ENCODE data around the gene PACRG. TPM values are rescaled to one million over a fixed set of nuclear protein-coding genes. Genes with fewer than 3 reads are reported as not detected.

The PACRG gene
- total and polyA plus RNA-seq, 2 experiments from 2014 or later, result 0.17 to 0.68 TPM

DNA sequence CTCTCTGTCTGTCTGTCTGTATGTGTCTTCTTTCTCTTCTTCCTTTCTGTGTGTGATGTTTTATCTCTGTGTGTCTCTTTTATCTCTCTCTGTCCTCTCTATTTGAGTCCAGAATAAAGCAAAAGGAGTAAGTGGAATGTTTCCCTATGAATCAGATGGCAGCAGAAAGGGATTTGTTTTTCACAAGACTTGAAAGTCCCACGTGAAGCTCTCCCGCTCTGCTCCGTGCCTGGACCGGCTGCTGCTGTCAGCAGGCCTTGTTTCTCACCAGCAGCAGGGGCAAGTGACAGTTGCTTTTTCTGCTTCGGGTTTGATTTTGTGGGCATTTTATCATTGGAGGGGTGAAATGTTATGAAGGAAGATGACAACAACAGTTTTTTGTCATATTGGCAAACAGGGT lies 212.7 kb downstream of the PACRG start (continued):
- TF ChIP-seq, protein P1, sequence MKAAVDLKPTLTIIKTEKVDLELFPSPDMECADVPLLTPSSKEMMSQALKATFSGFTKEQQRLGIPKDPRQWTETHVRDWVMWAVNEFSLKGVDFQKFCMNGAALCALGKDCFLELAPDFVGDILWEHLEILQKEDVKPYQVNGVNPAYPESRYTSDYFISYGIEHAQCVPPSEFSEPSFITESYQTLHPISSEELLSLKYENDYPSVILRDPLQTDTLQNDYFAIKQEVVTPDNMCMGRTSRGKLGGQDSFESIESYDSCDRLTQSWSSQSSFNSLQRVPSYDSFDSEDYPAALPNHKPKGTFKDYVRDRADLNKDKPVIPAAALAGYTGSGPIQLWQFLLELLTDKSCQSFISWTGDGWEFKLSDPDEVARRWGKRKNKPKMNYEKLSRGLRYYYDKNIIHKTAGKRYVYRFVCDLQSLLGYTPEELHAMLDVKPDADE (IDR thresholded peaks at IDR 0.05), result no peak
- TF ChIP-seq STAT1 (IDR thresholded peaks at IDR 0.05; ENCODE audit: unreplicated experiment), result no peak
- TF ChIP-seq, protein P2, sequence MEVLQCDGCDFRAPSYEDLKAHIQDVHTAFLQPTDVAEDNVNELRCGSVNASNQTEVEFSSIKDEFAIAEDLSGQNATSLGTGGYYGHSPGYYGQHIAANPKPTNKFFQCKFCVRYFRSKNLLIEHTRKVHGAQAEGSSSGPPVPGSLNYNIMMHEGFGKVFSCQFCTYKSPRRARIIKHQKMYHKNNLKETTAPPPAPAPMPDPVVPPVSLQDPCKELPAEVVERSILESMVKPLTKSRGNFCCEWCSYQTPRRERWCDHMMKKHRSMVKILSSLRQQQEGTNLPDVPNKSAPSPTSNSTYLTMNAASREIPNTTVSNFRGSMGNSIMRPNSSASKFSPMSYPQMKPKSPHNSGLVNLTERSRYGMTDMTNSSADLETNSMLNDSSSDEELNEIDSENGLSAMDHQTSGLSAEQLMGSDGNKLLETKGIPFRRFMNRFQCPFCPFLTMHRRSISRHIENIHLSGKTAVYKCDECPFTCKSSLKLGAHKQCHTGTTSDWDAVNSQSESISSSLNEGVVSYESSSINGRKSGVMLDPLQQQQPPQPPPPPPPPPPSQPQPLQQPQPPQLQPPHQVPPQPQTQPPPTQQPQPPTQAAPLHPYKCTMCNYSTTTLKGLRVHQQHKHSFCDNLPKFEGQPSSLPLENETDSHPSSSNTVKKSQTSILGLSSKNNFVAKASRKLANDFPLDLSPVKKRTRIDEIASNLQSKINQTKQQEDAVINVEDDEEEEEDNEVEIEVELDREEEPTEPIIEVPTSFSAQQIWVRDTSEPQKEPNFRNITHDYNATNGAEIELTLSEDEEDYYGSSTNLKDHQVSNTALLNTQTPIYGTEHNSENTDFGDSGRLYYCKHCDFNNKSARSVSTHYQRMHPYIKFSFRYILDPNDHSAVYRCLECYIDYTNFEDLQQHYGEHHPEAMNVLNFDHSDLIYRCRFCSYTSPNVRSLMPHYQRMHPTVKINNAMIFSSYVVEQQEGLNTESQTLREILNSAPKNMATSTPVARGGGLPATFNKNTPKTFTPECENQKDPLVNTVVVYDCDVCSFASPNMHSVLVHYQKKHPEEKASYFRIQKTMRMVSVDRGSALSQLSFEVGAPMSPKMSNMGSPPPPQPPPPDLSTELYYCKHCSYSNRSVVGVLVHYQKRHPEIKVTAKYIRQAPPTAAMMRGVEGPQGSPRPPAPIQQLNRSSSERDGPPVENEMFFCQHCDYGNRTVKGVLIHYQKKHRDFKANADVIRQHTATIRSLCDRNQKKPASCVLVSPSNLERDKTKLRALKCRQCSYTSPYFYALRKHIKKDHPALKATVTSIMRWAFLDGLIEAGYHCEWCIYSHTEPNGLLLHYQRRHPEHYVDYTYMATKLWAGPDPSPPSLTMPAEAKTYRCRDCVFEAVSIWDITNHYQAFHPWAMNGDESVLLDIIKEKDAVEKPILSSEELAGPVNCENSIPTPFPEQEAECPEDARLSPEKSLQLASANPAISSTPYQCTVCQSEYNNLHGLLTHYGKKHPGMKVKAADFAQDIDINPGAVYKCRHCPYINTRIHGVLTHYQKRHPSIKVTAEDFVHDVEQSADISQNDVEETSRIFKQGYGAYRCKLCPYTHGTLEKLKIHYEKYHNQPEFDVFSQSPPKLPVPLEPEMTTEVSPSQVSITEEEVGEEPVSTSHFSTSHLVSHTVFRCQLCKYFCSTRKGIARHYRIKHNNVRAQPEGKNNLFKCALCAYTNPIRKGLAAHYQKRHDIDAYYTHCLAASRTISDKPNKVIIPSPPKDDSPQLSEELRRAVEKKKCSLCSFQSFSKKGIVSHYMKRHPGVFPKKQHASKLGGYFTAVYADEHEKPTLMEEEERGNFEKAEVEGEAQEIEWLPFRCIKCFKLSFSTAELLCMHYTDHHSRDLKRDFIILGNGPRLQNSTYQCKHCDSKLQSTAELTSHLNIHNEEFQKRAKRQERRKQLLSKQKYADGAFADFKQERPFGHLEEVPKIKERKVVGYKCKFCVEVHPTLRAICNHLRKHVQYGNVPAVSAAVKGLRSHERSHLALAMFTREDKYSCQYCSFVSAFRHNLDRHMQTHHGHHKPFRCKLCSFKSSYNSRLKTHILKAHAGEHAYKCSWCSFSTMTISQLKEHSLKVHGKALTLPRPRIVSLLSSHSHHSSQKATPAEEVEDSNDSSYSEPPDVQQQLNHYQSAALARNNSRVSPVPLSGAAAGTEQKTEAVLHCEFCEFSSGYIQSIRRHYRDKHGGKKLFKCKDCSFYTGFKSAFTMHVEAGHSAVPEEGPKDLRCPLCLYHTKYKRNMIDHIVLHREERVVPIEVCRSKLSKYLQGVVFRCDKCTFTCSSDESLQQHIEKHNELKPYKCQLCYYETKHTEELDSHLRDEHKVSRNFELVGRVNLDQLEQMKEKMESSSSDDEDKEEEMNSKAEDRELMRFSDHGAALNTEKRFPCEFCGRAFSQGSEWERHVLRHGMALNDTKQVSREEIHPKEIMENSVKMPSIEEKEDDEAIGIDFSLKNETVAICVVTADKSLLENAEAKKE (CRISPR knock-in tag; IDR thresholded peaks at IDR 0.05), result no peak

DNA sequence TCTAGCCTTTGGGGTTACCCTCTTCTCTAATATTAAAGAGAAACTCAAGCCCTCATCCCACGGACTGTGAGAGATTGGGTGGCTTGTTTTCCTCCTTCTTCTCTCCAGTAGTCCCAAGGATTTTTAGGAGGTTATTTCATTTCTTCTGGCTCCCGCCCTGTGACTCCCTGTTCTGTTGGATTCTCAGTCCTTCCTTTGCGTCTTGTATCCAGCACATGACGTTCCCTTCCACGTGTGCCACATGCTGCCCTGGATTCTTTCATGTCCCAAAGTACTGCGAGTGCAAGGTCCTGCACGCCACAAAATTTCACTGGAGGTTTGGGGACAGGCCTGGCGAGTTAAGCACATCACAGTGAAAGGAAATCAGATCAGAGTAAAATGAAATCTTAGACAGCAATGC lies 213.4 kb downstream of the PACRG start:
- H2AFZ ChIP-seq, result peak overlapping the region; percentile 75
- no peaks in the 10 kb centered on the region for H3K36me3 ChIP-seq (ENCODE audit: insufficient read depth)
- no peak for ATAC-seq
- 0 out of 2 replicates have a peak, but pooled peaks cover 3% of the 10 kb centered on the region for H3K4me1 ChIP-seq (ENCODE audit: insufficient read depth)
- H3K4me3 Mint-ChIP-seq, result no peak overlapping the region
- H3K27me3 Mint-ChIP-seq (ENCODE audit: insufficient read depth, low read depth, poor library complexity), result no peaks in the 10 kb centered on the region
- H3K27ac ChIP-seq (ENCODE audit: low read depth), result no peak overlapping the region
- H3K79me2 ChIP-seq (replicated peaks; ENCODE audit: insufficient read depth), result no peaks in the 10 kb centered on the region
- DNase-seq (ENCODE audit: low spot score), result no peak
- no peak overlapping the region for H3K4me2 ChIP-seq
- no peaks in the 10 kb centered on the region for H3F3A ChIP-seq (replicated peaks; ENCODE audit: low read depth)
- no peaks in the 10 kb centered on the region for H3K9me2 ChIP-seq (ENCODE audit: insufficient read depth)
- no peaks in the 10 kb centered on the region for H4K20me1 ChIP-seq (replicated peaks; ENCODE audit: insufficient read depth)
- H3K9me3 Mint-ChIP-seq, result no peaks in the 10 kb centered on the region
- TF ChIP-seq NANOG (IDR thresholded peaks at IDR 0.05; ENCODE audit: borderline replicate concordance) (no peak), CREB1 (CRISPR knock-in tag; IDR thresholded peaks at IDR 0.05; ENCODE audit: low read depth) (no peak), STAT1 (IDR thresholded peaks at IDR 0.05; ENCODE audit: unreplicated experiment) (no peak)
- H3K4me3 ChIP-seq, result no peak overlapping the region
- H3K4me1 Mint-ChIP-seq, result peaks cover 7% of the 10 kb centered on the region; the same call in 2 of the 3 replicates
- no peaks in the 10 kb centered on the region for H3K36me3 Mint-ChIP-seq (ENCODE audit: low read depth)
- H3K27ac Mint-ChIP-seq, result no peak overlapping the region
- H3K27me3 ChIP-seq (ENCODE audit: insufficient read depth), result no peaks in the 10 kb centered on the region
